ENCODE data around the gene HMGN2.

The HMGN2 gene

DNA sequence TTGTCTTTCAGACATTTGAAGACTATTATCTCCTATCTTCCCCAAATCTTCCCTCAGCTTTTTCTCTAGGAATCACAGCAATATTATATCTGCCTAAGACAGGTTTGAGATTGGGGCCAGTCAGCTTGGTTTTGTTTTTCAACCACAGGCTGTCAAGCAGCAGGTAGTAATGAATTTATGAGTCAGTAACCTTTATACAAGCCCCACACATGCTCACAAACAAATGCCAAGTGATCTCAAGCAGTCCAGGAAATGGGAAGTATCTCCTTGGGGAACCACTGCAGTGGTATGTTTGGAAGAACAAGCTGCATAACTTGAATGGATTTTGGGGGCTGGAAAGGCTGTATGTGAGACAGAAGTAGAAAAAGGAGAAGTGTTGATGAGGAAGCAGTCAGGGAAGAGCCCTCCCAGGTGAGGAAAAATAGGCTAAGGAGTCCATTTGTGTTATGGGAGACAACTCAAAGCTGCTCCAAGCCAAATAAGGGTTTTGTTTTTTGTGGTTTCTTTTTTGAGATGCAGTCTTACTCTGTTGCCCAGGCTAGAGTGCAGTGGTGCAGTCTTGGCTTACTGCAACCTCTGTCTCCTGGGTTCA is 38.0 kb upstream of the HMGN2 start:
- no peak overlapping the region for H3K4me2 ChIP-seq (ENCODE audit: low read length, poor library complexity, severe bottlenecking)

DNA sequence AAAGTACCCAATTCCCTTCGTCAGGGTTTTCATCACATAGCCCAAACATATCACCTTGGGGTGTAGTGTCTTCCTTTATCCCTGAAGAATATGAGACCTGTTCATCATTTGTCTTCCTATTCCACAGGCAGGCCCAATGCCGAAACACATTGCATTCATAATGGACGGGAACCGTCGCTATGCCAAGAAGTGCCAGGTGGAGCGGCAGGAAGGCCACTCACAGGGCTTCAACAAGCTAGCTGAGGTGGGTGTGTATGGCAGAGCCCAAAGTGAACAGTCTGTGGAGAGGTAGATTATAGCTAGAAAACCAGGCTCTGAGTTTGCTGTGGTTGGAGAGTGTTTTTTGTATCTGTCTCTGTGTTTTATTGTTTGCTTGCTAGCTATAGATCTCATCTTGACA is 34.2 kb upstream of the HMGN2 start:
- Histone ChIP-seq H3K4ac (ENCODE audit: low read depth in 1 of 2, low read length in 2 of 2) (no peak overlapping the region), H3K9me3 (ENCODE audit: control insufficient read depth, low read length) (no peaks in the 10 kb centered on the region), H4K91ac (ENCODE audit: low read length) (no peak overlapping the region)

More for the DNA sequence above, 38.0 kb upstream of the HMGN2 start:
- no peak for DNase-seq
- H3K9me3 ChIP-seq (ENCODE audit: control insufficient read depth, low read length), result no peaks in the 10 kb centered on the region
- H2AK5ac ChIP-seq (ENCODE audit: low read length, severe bottlenecking), result no peak overlapping the region
- no peak overlapping the region for H3K14ac ChIP-seq (ENCODE audit: low read length in 2 of 2)
- H4K91ac ChIP-seq (ENCODE audit: low read length), result no peak overlapping the region
- peak overlapping the region; percentile 18 for H3K9ac ChIP-seq (ENCODE audit: low read length)
- no peak overlapping the region for H2BK5ac ChIP-seq (ENCODE audit: low read depth, low read length, poor library complexity, severe bottlenecking)
- peaks cover 18% of the 10 kb centered on the region for H3K79me1 ChIP-seq (replicated peaks; ENCODE audit: low read length, poor library complexity, severe bottlenecking)
- H3K4me3 ChIP-seq (ENCODE audit: insufficient read depth in 1 of 2, low read depth in 1 of 2, low read length in 2 of 2), result peak overlapping the region in 1 of 2 experiments; percentile 92
- no peak overlapping the region for H2AFZ ChIP-seq (ENCODE audit: low read depth, low read length)
- H2BK12ac ChIP-seq (ENCODE audit: low read length in 2 of 2), result no peak overlapping the region
- no peaks in the 10 kb centered on the region for H3K27me3 ChIP-seq (ENCODE audit: control insufficient read depth in 1 of 2, insufficient read depth in 1 of 2, low read length in 2 of 2)
- peaks cover 7% of the 10 kb centered on the region for H3K4me1 ChIP-seq (ENCODE audit: control insufficient read depth, insufficient read depth, low read depth, low read length)
- no peak overlapping the region for H2BK120ac ChIP-seq (ENCODE audit: low read depth, low read length)
- no peak overlapping the region for H3K27ac ChIP-seq (ENCODE audit: low read length, poor library complexity, severe bottlenecking)
- H4K8ac ChIP-seq (ENCODE audit: low read length), result no peak overlapping the region
- H2BK15ac ChIP-seq (ENCODE audit: low read depth, poor library complexity, severe bottlenecking), result no peak overlapping the region
- H3K36me3 ChIP-seq (ENCODE audit: control insufficient read depth in 1 of 2, insufficient read depth in 2 of 2, low read depth in 1 of 2, low read length in 2 of 2), result peaks cover 31 to 38% of the 10 kb centered on the region in 2 experiments
- H3K4ac ChIP-seq (ENCODE audit: low read depth in 1 of 2, low read length in 2 of 2), result no peak overlapping the region
- H3K18ac ChIP-seq (ENCODE audit: low read depth in 1 of 2, low read length in 2 of 2), result no peak overlapping the region
- H3K23ac ChIP-seq (ENCODE audit: low read length in 2 of 2), result no peak overlapping the region

DNA sequence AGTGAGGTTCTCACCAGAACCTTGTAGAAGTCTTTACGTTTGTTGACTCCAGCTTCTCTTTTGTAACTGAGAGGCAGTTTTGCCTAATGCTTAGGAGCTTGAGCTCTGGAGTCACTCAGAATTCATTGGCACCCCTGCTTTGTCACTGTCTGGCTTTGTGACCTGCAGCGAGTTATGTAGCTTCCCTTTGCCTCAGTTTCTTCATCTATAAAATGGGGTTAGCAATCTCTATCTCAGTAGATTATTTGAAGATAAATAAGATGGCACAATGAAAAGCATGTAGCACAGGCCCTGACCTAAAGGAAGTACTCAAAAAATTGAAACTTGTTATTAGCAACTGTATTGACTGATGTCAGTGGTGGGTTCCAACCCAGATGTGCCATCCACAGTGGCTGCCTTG is 32.0 kb upstream of the HMGN2 start:
- Histone ChIP-seq H3K18ac (ENCODE audit: low read depth in 1 of 2, low read length in 2 of 2) (no peak overlapping the region), H3K9ac (ENCODE audit: low read length) (no peak overlapping the region), H2BK5ac (ENCODE audit: low read depth, low read length, poor library complexity, severe bottlenecking) (no peak overlapping the region), H3K27ac (ENCODE audit: low read length, poor library complexity, severe bottlenecking) (no peak overlapping the region), H3K4ac (ENCODE audit: low read depth in 1 of 2, low read length in 2 of 2) (no peak overlapping the region), H2AFZ (ENCODE audit: low read depth, low read length) (no peak overlapping the region), H3K4me2 (ENCODE audit: low read length, poor library complexity, severe bottlenecking) (no peak overlapping the region), H3K9me3 (ENCODE audit: control insufficient read depth, low read length) (no peaks in the 10 kb centered on the region), H3K36me3 (ENCODE audit: control insufficient read depth in 1 of 2, insufficient read depth in 2 of 2, low read depth in 1 of 2, low read length in 2 of 2) (peaks cover 58 to 86% of the 10 kb centered on the region in 2 experiments), H3K14ac (ENCODE audit: low read length in 2 of 2) (no peak overlapping the region), H3K4me3 (ENCODE audit: insufficient read depth in 1 of 2, low read depth in 1 of 2, low read length in 2 of 2) (no peak overlapping the region), H2BK12ac (ENCODE audit: low read length in 2 of 2) (no peak overlapping the region), H3K4me1 (ENCODE audit: control insufficient read depth, insufficient read depth, low read depth, low read length) (no peaks in the 10 kb centered on the region), H3K79me1 (replicated peaks; ENCODE audit: low read length, poor library complexity, severe bottlenecking) (peaks cover 24% of the 10 kb centered on the region), H3K27me3 (ENCODE audit: control insufficient read depth in 1 of 2, insufficient read depth in 1 of 2, low read length in 2 of 2) (no peaks in the 10 kb centered on the region), H4K91ac (ENCODE audit: low read length) (no peak overlapping the region), H3K23ac (ENCODE audit: low read length in 2 of 2) (no peak overlapping the region), H2BK120ac (ENCODE audit: low read depth, low read length) (no peak overlapping the region), H2BK15ac (ENCODE audit: low read depth, poor library complexity, severe bottlenecking) (no peak overlapping the region), H2AK5ac (ENCODE audit: low read length, severe bottlenecking) (no peak overlapping the region), H4K8ac (ENCODE audit: low read length) (no peak overlapping the region)
- no peak for DNase-seq
- 100% methylated on average over 1 of the region's 2 CpGs for WGBS

More for the DNA sequence above, 34.2 kb upstream of the HMGN2 start:
- Histone ChIP-seq H3K14ac (ENCODE audit: low read length in 2 of 2) (no peak overlapping the region), H2BK15ac (ENCODE audit: low read depth, poor library complexity, severe bottlenecking) (no peak overlapping the region), H3K27me3 (ENCODE audit: control insufficient read depth in 1 of 2, insufficient read depth in 1 of 2, low read length in 2 of 2) (no peaks in the 10 kb centered on the region), H3K27ac (ENCODE audit: low read length, poor library complexity, severe bottlenecking) (no peak overlapping the region), H3K79me1 (replicated peaks; ENCODE audit: low read length, poor library complexity, severe bottlenecking) (peaks cover 25% of the 10 kb centered on the region), H3K23ac (ENCODE audit: low read length in 2 of 2) (no peak overlapping the region), H3K36me3 (ENCODE audit: control insufficient read depth in 1 of 2, insufficient read depth in 2 of 2, low read depth in 1 of 2, low read length in 2 of 2) (peaks cover 52 to 71% of the 10 kb centered on the region in 2 experiments), H3K4me2 (ENCODE audit: low read length, poor library complexity, severe bottlenecking) (no peak overlapping the region), H2BK120ac (ENCODE audit: low read depth, low read length) (no peak overlapping the region), H4K8ac (ENCODE audit: low read length) (no peak overlapping the region), H2AFZ (ENCODE audit: low read depth, low read length) (no peak overlapping the region), H2BK12ac (ENCODE audit: low read length in 2 of 2) (no peak overlapping the region), H3K18ac (ENCODE audit: low read depth in 1 of 2, low read length in 2 of 2) (no peak overlapping the region), H3K4me1 (ENCODE audit: control insufficient read depth, insufficient read depth, low read depth, low read length) (peaks cover 3% of the 10 kb centered on the region), H3K4me3 (ENCODE audit: insufficient read depth in 1 of 2, low read depth in 1 of 2, low read length in 2 of 2) (no peak overlapping the region), H3K9ac (ENCODE audit: low read length) (no peak overlapping the region), H2AK5ac (ENCODE audit: low read length, severe bottlenecking) (no peak overlapping the region), H2BK5ac (ENCODE audit: low read depth, low read length, poor library complexity, severe bottlenecking) (no peak overlapping the region)
- WGBS, result 99% methylated on average over 6 of the region's 6 CpGs
- DNase-seq, result no peak

DNA sequence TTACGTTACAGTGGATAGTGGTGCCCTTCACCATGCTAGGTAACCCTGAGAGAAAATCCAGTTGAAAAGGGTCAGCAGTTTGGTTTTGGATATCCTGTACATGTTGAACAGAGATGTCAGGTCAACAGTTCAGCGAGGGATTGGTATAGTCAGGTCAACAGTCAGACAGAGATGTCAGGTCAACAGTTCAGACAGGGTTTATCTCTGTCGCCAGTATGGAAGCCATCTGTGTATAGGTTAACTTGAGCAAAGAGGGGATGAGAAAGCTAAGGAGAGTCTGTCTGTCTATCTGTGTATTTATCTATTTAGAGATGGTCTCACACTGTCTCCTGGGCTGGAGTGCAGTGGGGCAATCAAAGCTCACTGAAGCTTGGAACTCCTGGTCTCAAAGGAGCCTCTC is 22.4 kb upstream of the HMGN2 start:
- Histone ChIP-seq H3K27ac (ENCODE audit: low read length, poor library complexity, severe bottlenecking) (no peak overlapping the region), H2BK120ac (ENCODE audit: low read depth, low read length) (no peak overlapping the region), H2AK5ac (ENCODE audit: low read length, severe bottlenecking) (no peak overlapping the region), H3K4ac (ENCODE audit: low read depth in 1 of 2, low read length in 2 of 2) (no peak overlapping the region), H3K36me3 (ENCODE audit: control insufficient read depth in 1 of 2, insufficient read depth in 2 of 2, low read depth in 1 of 2, low read length in 2 of 2) (peaks cover 43 to 84% of the 10 kb centered on the region in 2 experiments), H3K23ac (ENCODE audit: low read length in 2 of 2) (no peak overlapping the region), H3K9ac (ENCODE audit: low read length) (no peak overlapping the region), H3K79me1 (replicated peaks; ENCODE audit: low read length, poor library complexity, severe bottlenecking) (peaks cover 13% of the 10 kb centered on the region), H2BK5ac (ENCODE audit: low read depth, low read length, poor library complexity, severe bottlenecking) (no peak overlapping the region), H2AFZ (ENCODE audit: low read depth, low read length) (no peak overlapping the region), H3K27me3 (ENCODE audit: control insufficient read depth in 1 of 2, insufficient read depth in 1 of 2, low read length in 2 of 2) (no peaks in the 10 kb centered on the region), H3K4me3 (ENCODE audit: insufficient read depth in 1 of 2, low read depth in 1 of 2, low read length in 2 of 2) (no peak overlapping the region), H3K14ac (ENCODE audit: low read length in 2 of 2) (no peak overlapping the region), H4K8ac (ENCODE audit: low read length) (no peak overlapping the region), H2BK15ac (ENCODE audit: low read depth, poor library complexity, severe bottlenecking) (no peak overlapping the region), H3K4me2 (ENCODE audit: low read length, poor library complexity, severe bottlenecking) (no peak overlapping the region), H2BK12ac (ENCODE audit: low read length in 2 of 2) (no peak overlapping the region), H3K4me1 (ENCODE audit: control insufficient read depth, insufficient read depth, low read depth, low read length) (no peaks in the 10 kb centered on the region), H3K18ac (ENCODE audit: low read depth in 1 of 2, low read length in 2 of 2) (no peak overlapping the region), H4K91ac (ENCODE audit: low read length) (no peak overlapping the region), H3K9me3 (ENCODE audit: control insufficient read depth, low read length) (no peaks in the 10 kb centered on the region)
- DNase-seq, result no peak
- WGBS, result 96% methylated on average over 3 of the region's 3 CpGs

Measured in mesenchymal stem cell (in vitro differentiated cells and primary cell).